ENCODE results near the gene PRR33.

PRR33 gene

GRCh38 chr11:1848640-1849430 lies 42.9 kb downstream of the PRR33 start:
- no peak for DNase-seq (ENCODE audit: low read depth, low spot score)

GRCh38 chr11:1847926-1848639 lies 43.6 kb downstream of the PRR33 start:
- DNase-seq (ENCODE audit: low read depth, low spot score): no peak

GRCh38 chr11:1847006-1847735 lies 44.5 kb downstream of the PRR33 start:
- no peak for DNase-seq (ENCODE audit: low read depth, low spot score)

DNA sequence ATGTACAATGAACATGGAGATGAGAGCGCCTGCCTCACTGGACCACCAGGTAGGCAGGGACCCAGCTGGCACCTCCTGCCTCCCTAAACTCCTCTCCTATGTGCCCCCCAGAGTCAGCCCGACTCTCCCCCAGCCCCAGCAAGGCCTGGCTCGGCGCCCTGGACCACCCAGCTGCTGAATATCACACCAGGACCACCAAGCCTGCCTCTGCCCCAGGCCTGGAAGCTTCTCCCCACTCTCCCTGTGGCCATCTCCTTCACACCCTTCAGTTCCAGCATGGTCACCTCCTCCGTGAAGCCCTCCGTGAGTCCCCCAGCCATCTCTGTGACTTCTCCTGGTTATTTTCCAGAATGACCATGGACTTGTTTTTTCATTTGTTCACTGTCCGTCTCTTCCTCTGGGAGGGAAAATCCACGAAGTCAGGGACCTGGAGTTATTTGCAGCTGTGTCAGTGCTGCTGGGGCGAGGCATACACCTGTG lies 45.2 kb downstream of the PRR33 start:
- no peak for DNase-seq (ENCODE audit: low read depth, low spot score)

- DNase-seq (ENCODE audit: low read depth, low spot score): no peak
Measured at GRCh38 chr11:1845561-1846452, 45.9 kb downstream of the PRR33 start.

DNA sequence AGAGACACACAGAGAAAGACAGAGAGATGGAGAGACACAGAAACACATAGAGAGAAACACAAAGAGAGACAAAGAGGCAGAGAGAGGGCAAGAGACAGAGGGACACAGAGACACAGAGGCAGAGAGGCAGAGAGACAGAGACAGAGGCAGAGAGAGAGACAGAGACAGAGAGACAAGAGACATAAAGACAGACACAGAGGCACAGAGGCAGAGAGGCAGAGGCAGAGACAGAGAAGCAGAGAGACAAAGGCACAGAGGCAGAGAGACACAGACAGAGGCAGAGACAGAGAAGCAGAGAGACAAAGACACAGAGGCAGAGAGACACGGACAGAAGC lies 46.6 kb downstream of the PRR33 start:
- no peak for DNase-seq (ENCODE audit: low read depth, low spot score)

DNA sequence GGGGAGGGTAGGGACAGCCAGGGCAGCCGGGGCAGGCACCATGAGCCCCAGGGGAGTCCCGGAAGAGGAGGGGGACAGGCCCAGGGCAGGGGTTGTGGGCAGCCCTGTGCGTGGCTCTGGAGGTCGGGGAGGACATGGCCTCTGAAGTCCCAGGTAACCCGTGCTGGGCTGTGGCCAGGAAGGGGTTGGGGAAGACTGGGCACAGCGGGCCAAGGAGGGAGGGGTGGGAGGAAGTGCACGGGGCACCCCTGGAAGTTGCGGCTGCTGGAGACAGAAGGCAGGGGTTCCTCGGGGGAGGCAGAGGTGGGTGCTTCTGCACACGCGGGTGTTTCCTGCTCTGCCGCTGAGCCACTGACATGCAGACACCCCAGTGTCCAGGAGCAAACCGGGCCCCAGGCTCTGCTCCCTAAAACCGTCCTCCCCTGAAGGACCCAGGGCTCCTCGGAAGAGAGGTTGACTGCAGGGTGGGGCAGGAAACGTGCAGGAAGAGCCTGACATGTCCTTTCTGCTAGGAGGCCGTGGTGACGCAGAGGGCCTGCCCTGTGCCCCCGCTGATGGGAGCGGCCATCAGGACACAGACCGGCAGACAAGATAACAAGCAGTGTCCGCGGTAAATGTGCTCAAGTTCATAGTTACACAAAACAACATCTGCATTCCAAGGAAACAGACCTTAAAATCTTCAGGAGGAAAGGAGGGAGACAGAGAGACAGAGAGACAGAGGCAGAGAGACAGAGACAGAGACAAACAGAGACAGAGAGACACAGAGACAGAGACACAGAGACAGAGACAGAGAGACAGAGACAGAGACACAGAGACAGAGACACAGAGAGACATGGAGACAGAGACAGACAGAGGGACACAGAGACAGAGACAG lies 47.2 kb downstream of the PRR33 start:
- no peak for DNase-seq (ENCODE audit: low read depth, low spot score)

GRCh38 chr11:1843796-1844195 lies 47.9 kb downstream of the PRR33 start:
- DNase-seq (ENCODE audit: low read depth, low spot score): no peak

DNA sequence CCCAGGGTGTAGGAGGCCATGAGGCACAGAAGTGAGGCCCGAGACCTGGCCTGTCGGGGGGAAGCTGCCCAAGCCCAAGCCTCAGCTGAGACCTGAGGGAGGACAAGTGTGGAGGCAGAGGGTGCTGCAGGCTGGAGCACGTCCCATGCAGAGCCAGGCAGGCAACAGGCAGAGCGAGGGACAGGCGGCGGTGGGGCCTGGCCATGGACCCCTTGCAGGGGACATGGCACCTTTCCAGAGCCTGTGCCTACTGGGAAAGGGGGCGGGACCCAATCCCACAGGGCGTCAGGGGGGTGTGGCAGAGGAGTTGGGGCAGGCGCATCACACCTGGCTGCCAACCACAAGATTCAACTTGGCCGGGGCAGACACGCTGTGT lies 48.6 kb downstream of the PRR33 start:
- DNase-seq (ENCODE audit: low read depth, low spot score): no peak

GRCh38 chr11:1842149-1843097 lies 49.3 kb downstream of the PRR33 start:
- DNase-seq (ENCODE audit: low read depth, low spot score): no peak

DNA sequence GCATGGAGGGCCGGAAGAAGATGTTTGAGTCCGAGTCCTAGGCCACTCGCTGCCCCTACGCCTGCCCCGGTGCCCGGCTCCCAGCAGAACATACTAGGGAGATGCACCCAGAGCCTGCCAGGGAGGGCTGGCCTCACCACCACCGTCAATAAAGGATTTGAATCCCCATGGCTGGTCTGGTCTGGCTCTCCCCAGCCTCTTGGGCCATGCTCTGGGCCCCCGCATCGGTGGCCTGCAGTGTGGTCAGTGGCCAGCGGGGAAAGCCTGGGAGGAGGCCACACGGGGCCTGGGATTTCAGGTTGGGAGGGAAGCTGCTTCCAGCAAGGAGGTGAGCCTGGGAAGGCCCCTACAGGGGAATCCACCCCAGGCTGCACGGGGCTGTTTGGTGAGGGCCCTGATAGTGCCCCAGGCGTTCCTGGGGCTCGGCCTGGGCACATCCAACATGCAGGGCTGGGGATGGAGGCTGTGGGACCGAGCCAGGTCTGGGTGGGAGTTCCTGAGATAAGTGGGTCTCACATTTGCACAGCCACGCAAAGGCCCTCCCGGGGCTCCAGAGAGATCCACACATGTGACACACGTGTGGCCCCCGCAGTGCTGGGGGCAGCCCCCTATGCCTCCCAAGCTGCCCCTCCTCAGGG lies 50.1 kb downstream of the PRR33 start:
- DNase-seq (ENCODE audit: low read depth, low spot score): no peak

GRCh38 chr11:1840780-1841480 lies 50.8 kb downstream of the PRR33 start:
- no peak for DNase-seq (ENCODE audit: low read depth, low spot score)

DNA sequence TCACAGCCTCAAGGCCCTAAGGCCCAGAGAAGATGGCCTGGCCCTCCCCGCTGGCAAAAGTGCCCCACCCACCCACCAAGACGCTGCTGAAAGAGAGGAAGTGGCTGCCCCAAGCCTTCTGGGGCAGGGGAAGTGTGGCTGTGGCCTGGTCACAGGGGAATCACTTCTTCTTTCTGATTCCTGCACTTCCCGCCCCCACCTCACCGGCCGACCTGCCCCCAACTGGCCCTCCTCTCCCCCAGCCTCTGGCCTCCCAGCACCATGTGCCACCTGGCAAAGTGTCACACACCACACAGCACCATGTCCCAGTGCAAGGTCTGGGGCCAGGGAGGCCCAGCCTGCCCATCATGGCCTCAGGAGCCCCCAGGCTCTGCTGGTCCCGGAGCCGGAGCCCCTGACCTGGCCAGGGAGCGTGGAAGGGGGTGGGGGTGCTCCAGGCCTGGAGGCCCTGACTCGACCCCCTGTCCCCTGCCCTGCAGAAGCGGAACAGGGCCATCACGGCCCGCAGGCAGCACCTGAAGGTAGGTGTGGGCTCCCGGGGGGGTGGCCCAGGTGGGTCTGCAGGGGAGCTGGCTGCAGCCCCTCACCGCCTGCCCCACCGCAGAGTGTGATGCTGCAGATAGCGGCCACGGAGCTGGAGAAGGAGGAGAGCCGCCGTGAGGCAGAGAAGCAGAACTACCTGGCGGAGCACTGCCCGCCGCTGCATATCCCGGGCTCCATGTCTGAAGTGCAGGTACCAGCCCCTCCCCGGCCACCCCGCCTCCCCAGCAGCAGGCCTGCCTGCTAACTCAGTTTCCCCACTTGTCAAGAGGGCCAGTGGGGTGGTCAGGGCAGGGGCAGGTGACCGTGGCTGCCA lies 51.5 kb downstream of the PRR33 start:
- DNase-seq (ENCODE audit: low read depth, low spot score): no peak

DNA sequence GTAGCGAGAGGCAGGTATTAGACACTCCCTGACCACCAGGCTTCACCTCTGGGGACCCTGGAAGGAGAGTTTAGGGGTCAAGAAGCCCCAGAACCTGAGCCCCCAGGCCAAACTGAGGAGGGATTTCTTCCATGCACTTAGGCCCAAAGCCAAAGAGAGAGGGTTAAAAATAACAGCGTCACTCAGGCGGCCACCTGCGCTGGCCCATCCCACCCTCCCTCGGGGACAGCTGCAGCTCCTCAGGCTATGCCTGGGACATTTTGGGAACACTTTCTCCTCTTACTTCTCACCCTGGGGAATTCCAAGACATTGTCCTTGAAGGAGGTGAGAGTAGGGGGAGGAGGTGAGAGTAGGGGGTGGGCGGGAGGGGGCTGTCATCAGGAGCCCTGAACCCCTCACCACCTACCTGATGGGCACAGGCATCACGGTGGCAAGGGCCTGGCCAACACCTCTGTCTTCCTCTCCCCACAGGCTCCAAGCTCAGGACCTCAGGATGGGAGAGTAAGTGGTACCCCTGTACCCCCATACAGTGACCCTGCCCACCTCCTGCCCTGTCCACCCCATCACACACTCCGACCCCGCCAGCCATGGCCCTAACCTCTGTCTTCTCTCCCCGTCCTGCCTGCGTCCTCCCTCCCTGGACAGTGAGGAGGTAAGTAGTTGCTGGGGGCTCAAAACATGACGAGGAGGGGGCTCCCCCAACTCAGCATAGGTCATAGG lies 52.3 kb downstream of the PRR33 start:
- no peak for DNase-seq (ENCODE audit: low read depth, low spot score)

GRCh38 chr11:1838426-1839144 lies 53.1 kb downstream of the PRR33 start, which contains the start of gene TNNI2:
TSS of gene TNNI2 (plus strand) at chr11:1838981. CDS start at chr11:1839697, 716 bp downstream.
- no peak for DNase-seq (ENCODE audit: low read depth, low spot score)
